MM.1S (cell line): Measurements from ENCODE around the gene KCNK16.

Experiments used
- DNase-seq: peaks from one replicate; pipeline ENCODE4 v3.0.0-alpha.2; 2015
- H2AFZ ChIP-seq: fragments of 300-600 bp; sonication (generic); 2 replicates; pipeline ENCODE4 v1.6.0; 2016; ENCODE audit warnings: antibody characterized with exemption, low read length
- H3F3A ChIP-seq: fragments of 300-600 bp; sonication (generic); 2 replicates; pipeline ENCODE4 v1.6.1; 2016; ENCODE audit warnings: mild to moderate bottlenecking, antibody characterized with exemption, low read length, moderate library complexity, mixed read lengths; ENCODE audit not compliant: insufficient read depth
- H3K27ac ChIP-seq: fragments of 300-600 bp; sonication (generic); 2 replicates; pipeline ENCODE4 v1.5.1; 2016; ENCODE audit warnings: mild to moderate bottlenecking, low read length
- H3K27me3 ChIP-seq: fragments of 300-600 bp; sonication (generic); replicated peaks from 2 replicates; pipeline ENCODE4 v1.6.0; 2016; ENCODE audit warnings: low read length; ENCODE audit not compliant: insufficient read depth
- H3K36me3 ChIP-seq: fragments of 300-600 bp; sonication (generic); replicated peaks from 2 replicates; pipeline ENCODE4 v1.6.1; 2016; ENCODE audit warnings: mild to moderate bottlenecking, low read length, mixed read lengths; ENCODE audit not compliant: insufficient read depth
- H3K4me1 ChIP-seq: fragments of 300-600 bp; sonication (generic); 2 replicates; pipeline ENCODE4 v1.6.1; 2016; ENCODE audit warnings: low read length, mixed read lengths
- H3K4me2 ChIP-seq: fragments of 300-600 bp; sonication (generic); 2 replicates; pipeline ENCODE4 v1.6.0; 2016; ENCODE audit warnings: low read depth, low read length
- H3K4me3 ChIP-seq: fragments of 300-600 bp; sonication (generic); 2 replicates; pipeline ENCODE4 v1.5.1; 2016; ENCODE audit warnings: low read length, mixed read lengths
- H3K79me2 ChIP-seq: fragments of 300-600 bp; sonication (generic); 2 replicates; pipeline ENCODE4 v1.6.1; 2016; ENCODE audit warnings: mixed run types, low read length, mixed read lengths
- H3K9ac ChIP-seq: fragments of 300-600 bp; sonication (generic); 2 replicates; pipeline ENCODE4 v1.6.1; 2016; ENCODE audit warnings: low read length, mixed read lengths
- H3K9me2 ChIP-seq: fragments of 300-600 bp; sonication (generic); replicated peaks from 2 replicates; pipeline ENCODE4 v1.6.1; 2016; ENCODE audit warnings: mild to moderate bottlenecking, low read length, mixed read lengths; ENCODE audit not compliant: insufficient read depth
- H3K9me3 ChIP-seq: fragments of 300-600 bp; sonication (generic); replicated peaks from 2 replicates; pipeline ENCODE4 v1.6.1; 2016; ENCODE audit warnings: mild to moderate bottlenecking, low read length, mixed read lengths; ENCODE audit not compliant: insufficient read depth
- H4K20me1 ChIP-seq: fragments of 300-600 bp; sonication (generic); 2 replicates; pipeline ENCODE4 v1.6.1; 2016; ENCODE audit warnings: mild to moderate bottlenecking, low read length, moderate library complexity, mixed read lengths; ENCODE audit not compliant: insufficient read depth
- EZH2 ChIP-seq: fragments of 300-600 bp; sonication (generic); optimal IDR thresholded peaks from 2 replicates; pipeline ENCODE3; 2017; ENCODE audit warnings: low read depth, mild to moderate bottlenecking, antibody characterized with exemption, low read length, mixed read lengths
- EZH2phosphoT487 ChIP-seq: fragments of 300-600 bp; sonication (generic); IDR thresholded peaks from 2 replicates; pipeline ENCODE4 v1.6.1; 2018; ENCODE audit warnings: antibody characterized with exemption, low read length
- TF ChIP-seq, protein P1 (sequence below): fragments of 300-600 bp; sonication (generic); IDR thresholded peaks from 2 replicates; pipeline ENCODE4 v1.5.1; 2016; ENCODE audit warnings: antibody characterized with exemption, low read length, mixed read lengths

The KCNK16 gene

DNA sequence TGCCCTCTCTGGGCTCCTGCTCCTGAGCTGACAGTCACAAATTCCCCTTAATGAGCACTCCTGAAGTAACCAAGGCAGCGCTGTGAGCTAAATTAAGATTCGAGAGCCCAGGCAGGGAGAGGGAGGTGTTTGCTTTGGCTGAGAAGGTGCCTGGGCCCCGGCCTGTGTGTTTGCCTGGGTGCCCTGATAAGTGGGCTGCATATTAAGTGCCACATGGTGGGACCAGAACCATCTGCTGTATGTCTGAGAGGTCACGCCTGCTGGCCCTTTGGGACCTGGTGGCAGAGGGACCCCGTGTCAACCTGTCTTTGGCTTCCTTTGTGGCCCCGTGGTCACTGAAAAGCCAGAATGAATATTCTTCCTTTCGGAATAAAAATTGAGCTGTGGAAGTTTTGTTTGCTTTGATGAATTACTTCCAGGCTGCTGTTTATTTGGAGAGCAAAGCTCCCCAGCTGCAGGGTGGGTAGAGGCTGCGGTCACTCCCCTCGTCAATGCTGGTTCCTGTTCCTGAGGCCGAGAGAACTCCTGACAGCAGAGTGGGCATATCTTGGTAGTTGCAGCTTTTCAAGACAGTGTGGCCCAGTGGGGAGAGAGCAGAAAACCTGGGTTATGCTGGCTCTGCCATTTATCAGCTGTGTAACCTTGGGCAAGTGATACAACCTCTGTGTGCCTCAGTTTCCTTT lies 17.5 kb upstream of the KCNK16 start:
- TF ChIP-seq, protein P1, sequence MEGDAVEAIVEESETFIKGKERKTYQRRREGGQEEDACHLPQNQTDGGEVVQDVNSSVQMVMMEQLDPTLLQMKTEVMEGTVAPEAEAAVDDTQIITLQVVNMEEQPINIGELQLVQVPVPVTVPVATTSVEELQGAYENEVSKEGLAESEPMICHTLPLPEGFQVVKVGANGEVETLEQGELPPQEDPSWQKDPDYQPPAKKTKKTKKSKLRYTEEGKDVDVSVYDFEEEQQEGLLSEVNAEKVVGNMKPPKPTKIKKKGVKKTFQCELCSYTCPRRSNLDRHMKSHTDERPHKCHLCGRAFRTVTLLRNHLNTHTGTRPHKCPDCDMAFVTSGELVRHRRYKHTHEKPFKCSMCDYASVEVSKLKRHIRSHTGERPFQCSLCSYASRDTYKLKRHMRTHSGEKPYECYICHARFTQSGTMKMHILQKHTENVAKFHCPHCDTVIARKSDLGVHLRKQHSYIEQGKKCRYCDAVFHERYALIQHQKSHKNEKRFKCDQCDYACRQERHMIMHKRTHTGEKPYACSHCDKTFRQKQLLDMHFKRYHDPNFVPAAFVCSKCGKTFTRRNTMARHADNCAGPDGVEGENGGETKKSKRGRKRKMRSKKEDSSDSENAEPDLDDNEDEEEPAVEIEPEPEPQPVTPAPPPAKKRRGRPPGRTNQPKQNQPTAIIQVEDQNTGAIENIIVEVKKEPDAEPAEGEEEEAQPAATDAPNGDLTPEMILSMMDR, result no peak
- TF ChIP-seq EZH2phosphoT487, result no peak
- TF ChIP-seq EZH2, result no peak
- no peak overlapping the region for H3K27ac ChIP-seq
- H3F3A ChIP-seq, result no peaks in the 10 kb centered on the region
- H3K4me2 ChIP-seq, result no peak overlapping the region
- no peaks in the 10 kb centered on the region for H3K36me3 ChIP-seq
- no peaks in the 10 kb centered on the region for H3K9me2 ChIP-seq
- H3K4me1 ChIP-seq, result peaks cover 10% of the 10 kb centered on the region
- H3K9ac ChIP-seq, result no peak overlapping the region
- no peak overlapping the region for H2AFZ ChIP-seq
- no peaks in the 10 kb centered on the region for H3K27me3 ChIP-seq
- no peaks in the 10 kb centered on the region for H3K9me3 ChIP-seq
- H3K79me2 ChIP-seq, result no peaks in the 10 kb centered on the region
- no peak for DNase-seq
- H3K4me3 ChIP-seq, result no peak overlapping the region
- no peaks in the 10 kb centered on the region for H4K20me1 ChIP-seq

DNA sequence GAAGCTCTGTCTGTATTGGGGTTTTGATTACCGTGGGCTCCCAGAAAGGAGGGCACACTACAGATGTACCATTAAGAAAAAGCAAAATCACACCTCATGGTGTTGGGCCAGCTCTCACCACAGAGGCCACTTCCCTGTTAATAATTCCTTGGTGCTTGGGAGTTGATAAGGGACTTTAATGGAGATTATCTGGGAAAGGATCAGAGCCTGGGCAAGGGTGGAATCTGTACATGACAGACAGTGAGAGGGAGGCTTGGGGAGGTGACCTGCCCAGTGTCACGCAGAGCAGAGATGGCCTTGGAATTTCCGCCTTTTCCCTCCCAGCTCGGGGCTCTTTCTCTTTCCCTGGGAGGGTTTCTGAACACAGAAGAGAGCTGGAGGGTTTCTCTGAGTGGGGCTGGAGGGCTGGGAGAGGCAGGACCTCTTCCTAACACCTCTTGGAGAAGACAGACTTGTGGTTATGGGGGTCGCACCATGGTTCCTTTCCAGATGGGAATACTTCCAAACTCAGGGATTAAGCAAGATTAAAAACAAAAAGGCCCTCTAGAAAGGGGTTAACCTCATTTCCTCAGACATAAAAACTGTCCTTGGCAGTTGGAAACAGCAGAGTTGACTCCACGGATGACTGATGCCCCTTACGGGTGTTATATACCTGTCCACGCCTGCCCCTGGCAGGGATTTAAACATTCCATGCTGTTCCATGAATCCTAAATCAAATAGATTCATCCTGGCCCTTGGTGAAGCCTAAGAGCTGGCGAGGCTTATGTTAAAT lies 16.8 kb upstream of the KCNK16 start:
- H3K27ac ChIP-seq, result no peak overlapping the region
- no peak for DNase-seq
- H3K4me3 ChIP-seq, result no peak overlapping the region
- H3K36me3 ChIP-seq, result no peaks in the 10 kb centered on the region
- H3F3A ChIP-seq, result no peaks in the 10 kb centered on the region
- H3K4me1 ChIP-seq, result peaks cover 10% of the 10 kb centered on the region
- H3K79me2 ChIP-seq, result no peaks in the 10 kb centered on the region
- H3K4me2 ChIP-seq, result no peak overlapping the region
- TF ChIP-seq EZH2, result no peak
- H2AFZ ChIP-seq, result no peak overlapping the region
- H3K27me3 ChIP-seq, result no peaks in the 10 kb centered on the region
- no peaks in the 10 kb centered on the region for H3K9me3 ChIP-seq
- no peak overlapping the region for H3K9ac ChIP-seq
- no peaks in the 10 kb centered on the region for H4K20me1 ChIP-seq
- H3K9me2 ChIP-seq, result no peaks in the 10 kb centered on the region

- Histone ChIP-seq H3K9ac (no peak overlapping the region), H3K27me3 (no peaks in the 10 kb centered on the region), H3K27ac (no peak overlapping the region), H3F3A (no peaks in the 10 kb centered on the region), H3K4me2 (no peak overlapping the region), H2AFZ (no peak overlapping the region), H3K9me3 (no peaks in the 10 kb centered on the region), H3K4me3 (no peak overlapping the region), H3K36me3 (no peaks in the 10 kb centered on the region), H3K4me1 (peaks cover 10% of the 10 kb centered on the region), H3K79me2 (no peaks in the 10 kb centered on the region), H4K20me1 (no peaks in the 10 kb centered on the region), H3K9me2 (no peaks in the 10 kb centered on the region)
- no peak for DNase-seq
- TF ChIP-seq EZH2 (no peak), EZH2phosphoT487 (no peak)
- TF ChIP-seq, protein P1, result no peak
These were observed 15.9 kb upstream of the KCNK16 start for GRCh38 chr6:39338397-39338796.
